ENCODE measurements around the gene TP53RK.

TP53RK gene

DNA sequence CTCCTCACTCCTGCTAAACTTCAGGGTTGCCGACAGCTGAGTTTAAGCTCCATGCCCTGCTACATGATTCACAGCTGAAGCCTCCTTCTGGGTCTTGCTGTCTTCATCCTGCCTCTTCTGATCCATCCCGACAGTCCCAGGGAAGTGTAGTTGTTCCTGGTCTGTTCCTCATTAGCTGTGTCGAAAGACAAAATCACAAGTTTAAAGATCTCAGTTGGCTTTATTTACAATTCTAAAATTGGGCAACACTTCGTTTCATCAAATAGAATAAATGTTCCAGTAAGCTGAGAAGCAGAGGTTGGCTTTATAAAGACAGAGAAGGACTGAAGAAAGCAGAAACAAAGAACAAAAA is 16.1 kb upstream of the TP53RK start:
- no peak for DNase-seq

DNA sequence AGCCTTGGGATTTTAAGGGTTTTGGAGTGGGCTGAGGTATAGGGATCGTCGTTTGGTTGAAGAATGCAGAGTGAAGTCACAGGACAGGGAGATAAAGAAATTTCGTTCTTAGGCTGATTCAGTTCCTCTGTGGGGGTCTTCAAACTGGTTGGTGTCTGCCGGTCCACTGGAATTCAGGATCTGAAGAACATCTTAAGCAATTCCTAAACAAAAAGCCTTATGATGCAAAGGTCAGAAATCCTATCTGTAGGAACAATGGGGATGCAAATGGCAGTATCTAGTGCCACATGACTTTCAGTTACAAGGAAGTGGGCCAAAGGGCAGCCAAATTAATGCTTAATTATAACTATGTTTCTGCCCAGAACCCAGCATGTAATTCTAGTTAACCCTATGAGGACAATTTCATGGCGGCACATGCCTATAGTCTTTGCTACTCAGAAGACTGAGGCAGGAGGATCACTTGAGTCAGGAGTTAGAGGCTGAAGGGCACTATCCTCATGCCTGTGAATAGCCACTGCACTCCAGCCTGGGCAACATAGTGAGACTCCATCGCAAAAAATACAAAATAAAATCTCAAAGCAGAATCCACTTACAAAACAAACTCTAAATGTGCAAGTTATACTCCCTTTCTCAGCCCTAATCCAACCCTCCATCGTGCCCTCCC is 15.6 kb upstream of the TP53RK start:
- DNase-seq, result no peak

DNA sequence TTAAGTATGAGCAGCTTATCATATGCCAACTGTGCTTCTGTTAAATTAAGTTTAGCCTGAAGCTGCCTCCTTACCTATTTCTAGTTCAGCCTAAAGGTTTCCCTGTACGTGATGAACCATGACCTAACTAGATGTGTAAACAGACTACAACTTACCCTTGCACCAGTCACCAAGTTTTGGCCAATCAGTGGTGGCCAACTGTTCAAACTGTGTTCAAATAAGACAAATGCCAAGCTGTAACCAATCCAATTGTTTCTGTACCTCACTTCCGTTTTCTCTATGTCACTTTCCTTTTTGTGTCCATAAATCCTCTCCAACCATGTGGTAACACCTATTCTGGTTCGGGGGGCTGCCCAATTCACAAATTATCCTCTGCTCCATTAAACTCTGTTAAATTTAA is 14.2 kb upstream of the TP53RK start:
- DNase-seq, result no peak

DNA sequence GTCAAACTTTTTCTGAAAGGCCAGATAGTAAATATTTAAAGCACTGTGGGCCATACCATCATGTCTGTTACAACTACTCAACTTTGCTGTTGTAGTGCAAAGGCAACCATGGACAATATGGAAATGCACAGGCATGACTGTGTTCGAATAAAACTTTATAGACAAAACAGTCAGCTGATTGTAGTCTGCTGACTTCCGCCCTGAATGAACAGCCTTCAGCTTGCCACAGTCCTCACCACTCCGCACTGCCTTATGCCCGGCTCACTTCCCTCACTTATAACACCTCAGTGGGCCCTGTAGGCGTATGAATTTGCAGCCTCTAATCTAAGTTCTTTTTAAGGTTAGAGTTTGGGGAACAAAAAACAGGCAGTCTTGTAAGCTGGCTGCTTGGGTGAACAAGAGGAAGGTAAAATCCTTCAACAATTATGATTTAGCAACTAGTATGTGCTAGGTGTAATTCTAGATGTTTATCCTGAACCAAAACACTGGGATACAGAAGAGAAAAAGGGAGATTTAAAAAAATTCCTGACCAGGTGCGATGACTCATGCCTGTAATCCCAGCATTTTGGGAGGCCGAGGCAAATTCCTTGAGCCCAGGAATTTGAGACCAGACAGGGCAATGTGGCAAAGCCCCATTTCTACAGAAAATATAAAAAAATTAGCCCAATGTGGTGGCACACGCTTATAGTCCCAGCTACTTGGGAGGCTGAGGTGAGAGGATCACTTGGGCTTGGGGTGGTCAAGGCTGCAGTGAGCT is 13.4 kb upstream of the TP53RK start:
- no peak for DNase-seq

DNA sequence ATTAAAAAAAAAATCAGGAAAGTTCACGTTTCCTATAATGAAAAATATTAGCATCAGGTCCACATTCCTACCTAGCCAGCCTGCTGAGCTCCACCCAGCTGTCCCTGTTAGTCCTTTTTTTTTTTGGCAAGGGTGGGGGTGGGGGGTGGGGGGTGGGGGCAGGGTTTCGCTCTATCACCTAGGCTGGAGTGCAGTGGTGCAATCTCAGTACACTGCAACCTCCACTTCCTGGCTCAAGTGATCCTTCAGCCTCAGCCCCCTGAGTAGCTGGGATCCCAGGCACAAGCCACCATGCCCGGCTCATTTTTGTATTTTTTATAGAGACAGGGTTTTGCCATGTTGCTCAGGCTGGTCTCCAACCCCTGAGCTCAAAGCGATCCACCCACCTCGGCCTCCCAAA is 12.7 kb upstream of the TP53RK start:
- DNase-seq, result no peak

DNA sequence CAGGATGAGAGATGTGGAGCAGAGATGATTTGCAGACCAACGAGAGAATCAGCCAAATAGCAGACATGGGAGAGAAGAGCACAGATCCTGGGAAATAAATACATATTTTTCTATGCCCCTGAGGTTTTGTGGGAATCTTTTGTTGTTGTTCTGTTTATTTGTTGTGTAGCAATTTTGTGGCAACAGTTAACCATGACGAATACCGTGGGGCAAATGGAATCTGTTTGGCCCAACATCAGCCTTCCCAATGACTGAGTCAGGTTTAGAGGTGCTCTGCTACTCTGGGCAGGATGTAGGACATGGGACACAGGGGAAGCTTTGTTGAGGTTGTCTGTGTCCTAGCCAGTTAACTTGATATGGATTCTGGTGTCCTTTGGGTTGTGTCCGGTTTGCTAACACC is 12.3 kb upstream of the TP53RK start:
- no peak for DNase-seq

DNA sequence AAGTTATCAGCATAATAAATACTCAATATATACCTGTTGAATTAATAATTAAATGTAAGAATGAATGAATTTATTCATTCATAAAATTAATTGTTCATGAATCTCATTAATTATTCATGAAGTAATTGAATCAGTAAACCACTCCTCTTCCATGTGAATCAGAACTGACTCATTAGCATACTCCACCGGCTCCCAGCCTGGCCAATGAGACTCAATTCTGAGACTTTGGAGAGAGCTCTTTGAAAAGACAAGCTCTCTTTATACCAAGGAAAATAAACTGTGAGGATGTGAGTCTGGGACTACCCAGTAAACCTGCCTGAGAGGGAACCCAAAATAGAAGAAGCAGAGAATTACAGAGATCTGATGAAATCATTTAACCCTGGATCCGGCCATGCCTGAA is 11.8 kb upstream of the TP53RK start:
- no peak for DNase-seq

DNA sequence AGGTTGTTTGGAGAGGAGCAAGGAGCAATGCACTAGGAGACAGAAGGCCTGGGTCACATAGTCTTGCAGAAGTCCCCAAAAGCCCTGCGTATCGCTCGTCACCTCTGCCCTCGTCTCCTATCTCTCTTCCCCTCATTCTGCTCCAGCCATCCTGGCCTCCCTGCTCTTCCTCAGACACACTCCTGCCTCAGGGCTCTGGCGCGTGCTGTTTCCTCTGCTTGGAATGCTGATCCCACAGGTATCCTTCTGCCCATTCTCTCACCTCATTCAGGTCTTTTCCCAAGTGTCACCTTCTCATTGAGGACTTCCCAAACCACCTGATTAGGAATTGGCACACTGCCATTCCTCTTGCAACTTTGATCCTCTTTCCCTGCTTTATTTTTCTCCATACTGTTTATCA is 11.2 kb upstream of the TP53RK start:
- no peak for DNase-seq

DNA sequence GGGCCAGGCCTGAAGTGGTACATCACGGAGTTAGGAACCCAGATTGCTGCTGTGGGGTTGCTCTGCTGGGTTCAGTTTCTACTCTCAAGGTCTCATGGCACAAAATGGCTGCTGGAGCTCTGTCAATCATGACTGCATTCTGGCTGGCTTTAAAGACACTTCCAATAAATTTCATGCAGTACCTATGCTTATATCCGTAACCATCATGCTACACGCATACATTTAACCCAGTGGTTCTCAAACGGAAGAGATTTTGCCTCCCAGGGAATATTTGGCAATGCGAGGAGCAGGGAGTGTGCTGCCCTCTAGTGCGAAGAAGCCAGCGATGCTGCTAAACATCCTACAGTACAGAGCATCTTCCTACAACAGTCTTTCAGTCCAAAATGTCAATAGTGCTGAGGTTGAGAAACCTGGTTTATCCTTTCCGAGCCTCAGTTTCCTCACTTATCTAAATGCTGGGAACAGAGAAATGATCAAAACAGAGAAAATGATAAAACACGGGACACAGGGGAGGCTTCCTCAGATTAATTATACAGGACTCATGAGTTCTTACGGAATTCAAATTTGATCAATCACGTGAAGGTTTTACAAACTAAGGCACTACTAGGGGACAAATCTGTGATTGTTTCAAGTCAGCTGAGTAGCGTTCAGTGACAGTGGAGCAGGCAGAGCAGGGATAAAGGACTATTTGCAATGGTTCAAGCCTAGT is 10.6 kb upstream of the TP53RK start:
- DNase-seq, result no peak

DNA sequence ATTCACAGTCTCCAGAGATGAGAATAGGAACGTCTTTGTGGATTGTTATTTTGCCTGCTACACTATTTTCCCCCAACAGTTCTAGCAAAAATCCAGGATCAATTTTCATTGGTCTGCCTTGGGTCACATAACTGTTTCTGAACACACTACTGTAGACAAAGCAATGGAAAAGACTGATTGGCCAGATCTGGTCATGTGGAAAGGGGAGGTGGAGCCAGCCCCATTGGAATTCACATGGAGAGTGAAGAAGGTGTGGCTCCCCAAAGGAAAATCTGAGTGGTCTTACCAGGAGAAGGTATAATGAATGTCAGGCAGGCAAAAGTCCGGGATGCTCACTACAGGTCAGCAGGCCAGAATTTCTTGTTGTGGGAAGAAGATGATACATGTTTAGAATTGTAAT is 9.5 kb upstream of the TP53RK start:
- DNase-seq, result no peak

DNA sequence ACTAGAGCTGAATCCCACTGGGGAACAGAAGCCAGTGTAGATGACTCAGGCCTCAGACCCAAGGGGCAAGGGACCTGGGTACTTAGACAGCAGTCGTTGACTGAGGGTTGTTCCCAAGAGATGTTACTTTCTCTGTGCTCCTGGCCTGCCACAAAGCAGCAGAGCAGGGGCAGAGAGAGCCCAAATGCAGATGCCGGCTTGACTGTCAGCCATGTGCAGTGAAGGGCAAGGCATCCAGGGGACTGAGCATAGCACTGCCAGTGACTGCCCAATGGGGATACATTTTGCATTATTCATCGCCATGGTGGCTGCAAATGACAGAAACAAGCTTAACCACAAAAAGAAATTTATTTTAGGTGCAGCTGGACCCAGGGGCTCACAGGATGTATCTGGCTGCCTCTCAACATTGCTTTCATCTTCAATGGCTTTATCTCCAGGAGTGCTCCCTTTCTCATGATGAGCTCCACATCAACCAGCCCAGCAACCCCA is 7.6 kb upstream of the TP53RK start:
- DNase-seq, result no peak

DNA sequence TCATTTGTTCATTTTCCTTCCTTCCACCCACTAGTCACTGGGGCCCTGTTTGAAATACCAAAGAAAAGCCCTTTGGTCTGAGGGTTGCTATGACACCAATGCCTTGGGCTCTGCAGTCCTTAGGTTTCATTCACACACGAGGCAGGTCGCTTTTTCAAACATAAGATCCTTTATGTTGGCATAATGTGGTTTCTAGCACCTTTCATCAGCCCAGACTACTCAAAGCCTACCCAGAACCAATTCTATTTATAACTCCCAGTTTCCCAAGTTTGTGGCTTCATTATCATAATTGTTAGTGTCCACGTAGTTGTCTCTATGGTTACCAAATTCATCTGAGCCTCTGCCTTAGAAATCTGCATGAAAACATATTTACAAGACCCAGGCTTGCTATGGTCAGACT is 6.6 kb upstream of the TP53RK start:
- DNase-seq, result no peak

DNA sequence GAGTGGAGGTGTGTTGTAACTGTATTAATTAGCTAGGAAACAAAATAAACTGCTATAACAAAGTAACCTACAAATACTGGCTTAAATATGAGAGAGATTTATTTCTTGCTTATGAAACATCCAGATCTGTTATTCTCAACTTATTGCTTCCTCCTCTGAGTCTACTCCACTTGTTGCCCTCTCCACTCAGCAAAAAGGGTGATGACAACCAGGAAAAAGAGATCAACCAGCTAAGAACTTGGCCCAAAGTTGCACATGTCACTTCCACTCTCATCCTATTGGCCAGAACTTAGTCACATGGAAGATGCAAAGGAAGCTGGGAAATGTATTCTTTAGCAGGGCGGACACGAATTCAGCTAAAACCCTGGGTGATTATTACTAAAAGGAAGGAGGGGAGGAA is 5.2 kb upstream of the TP53RK start:
- DNase-seq, result peak; percentile 26

DNA sequence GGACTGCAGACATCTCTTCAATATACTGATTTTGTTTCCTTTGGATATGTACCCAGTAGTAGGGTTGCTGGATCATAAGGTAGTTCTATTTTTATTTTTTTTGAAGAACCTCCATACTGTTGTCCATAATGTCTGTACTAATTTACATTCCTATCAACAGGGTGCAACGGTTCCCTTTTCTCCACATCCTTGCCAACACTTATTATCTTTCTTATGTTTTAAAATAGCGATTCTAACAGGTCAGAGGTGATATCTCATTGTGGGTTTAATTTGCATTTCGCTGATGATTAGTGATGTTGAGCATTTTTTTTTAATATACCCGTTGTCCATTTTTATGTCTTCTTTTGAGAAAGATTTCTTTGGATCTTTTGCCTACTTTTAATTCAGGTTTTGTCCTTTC is 2.0 kb upstream of the TP53RK start:
- DNase-seq, result no peak

DNA sequence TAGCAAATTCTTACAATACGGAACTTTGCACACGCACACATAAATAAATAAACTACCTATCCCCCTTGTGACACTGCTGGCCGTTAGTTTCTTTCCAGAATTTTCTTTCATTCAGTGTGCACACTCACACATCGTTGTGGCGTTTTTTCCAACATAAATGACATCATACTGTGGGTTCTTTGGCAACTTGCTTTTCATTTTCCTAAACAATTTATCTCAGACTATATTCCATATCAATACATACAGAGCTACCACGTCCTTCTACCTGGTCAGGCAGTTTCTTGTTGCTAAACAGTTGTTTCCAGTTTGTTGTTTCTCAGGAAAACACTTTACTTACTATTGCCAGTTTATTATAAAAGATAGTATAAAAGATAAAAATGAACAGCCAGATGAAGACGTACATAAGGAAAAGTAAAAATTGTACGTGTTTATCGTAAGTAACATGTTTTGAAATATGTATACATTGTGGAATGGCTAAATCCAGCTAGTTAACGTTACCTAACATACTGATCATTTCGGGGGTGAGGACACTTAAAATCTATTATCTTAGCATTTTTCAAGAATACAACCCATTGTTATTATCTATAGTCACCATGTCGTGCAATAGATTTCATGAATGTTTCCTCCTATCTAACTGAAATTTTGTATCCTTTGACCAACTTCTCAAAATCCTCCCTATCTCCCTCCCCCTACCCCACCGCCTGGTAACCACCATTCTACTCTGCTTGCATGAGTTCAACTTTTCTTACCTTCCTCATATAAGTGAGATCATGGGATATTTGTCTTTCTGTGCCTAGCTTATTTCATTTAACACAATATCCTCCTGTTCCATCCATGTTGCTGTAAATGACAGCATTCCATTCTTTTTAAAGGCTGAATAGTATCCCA is 1.2 kb upstream of the TP53RK start:
- no peak for DNase-seq

DNA sequence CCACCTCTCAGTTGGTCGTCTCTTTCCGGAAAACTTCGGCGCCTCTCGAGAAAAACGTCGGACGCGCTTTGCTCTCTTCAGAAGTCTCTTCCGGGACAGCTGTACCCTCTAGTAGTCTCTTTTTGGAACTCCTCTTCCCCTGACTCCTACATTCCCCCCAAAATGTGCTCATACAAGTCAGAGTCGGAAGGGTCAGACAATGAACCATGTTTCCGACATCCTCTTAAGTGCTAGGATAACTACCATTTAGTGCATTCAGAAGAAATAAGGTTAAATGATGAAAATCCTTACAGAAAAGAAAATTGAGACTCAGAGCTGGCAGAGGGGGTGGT is 476 bp upstream of the TP53RK start:
- DNase-seq, result no peak

DNA sequence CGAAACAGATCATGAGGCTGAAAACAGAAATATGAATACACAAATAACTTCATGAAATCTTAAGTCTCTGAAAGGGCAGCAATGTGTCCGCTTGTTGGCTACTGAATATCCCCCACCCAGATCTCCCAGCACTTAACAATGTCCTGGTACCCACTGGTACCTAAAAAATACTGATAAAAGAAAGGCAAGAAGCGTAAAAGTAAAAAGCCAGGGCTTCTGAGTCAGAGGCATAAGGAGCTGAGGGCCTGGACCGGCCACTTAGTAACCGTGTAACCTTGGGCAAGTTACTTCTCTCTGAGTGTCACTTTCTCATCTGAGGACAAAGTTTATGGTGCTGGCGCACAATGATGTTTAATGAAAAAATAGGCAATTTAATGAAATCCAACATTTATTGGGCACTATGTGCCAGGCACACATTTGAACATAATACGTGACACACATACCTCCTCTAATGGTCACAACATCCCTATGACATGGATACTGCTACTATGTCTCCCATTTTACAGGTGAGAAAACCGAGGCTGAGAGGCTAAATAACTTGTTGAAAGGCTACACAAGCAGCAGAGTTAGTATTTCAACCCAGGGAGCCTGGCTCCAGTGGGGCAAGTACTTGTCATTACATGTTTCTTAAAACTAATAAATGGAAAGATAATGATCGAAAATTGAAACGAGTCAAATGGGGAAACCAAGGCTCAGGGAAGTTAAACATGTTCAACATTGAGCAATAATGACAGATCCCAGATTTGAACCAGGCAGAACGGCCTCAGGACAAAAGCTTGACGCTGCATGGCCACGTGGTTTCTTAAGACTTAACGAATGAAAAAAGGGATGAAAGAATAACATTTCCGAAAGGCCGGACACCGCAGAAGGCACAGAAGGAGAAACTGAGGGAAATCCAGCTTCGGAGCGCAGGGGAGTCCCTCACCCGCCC is 828 bp downstream of the TP53RK start:
- peak; percentile 57 for DNase-seq

DNA sequence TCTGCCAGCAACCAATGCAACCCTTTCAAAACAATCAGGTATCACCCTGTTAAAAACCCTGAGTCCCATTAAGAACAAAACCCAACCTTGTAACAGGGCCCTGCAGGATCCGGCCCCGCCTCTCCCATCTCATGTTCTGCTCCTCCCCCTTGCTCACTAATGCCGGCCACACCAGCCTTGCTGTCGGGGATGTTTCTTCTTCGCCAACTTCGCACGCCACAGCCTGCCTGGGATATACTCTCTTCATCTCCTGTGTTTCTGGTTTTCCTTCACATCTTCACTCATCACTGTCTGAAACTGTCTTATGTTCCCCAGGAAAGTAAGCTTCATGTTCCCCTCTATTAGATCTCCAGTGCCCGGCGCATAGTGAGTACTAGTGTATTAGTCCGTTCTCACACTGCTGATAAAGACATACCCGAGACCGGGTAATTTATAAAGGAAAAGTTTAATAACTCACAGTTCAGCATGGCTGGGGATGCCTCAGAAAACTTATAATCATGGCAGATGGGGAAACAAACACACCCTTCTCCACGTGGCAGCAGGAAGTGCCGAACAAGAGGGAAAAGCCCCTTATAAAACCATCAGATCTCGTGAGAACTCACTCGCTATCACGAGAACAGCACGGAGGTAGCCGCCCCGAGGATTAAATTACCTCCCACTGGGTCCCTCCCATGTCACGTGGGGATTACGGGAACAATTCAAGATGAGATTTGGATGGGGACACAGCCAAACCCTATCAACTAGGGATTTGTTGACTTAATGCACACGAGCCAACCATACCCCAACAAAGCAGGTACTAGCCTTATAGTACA is 5.1 kb downstream of the TP53RK start:
- no peak for DNase-seq

DNA sequence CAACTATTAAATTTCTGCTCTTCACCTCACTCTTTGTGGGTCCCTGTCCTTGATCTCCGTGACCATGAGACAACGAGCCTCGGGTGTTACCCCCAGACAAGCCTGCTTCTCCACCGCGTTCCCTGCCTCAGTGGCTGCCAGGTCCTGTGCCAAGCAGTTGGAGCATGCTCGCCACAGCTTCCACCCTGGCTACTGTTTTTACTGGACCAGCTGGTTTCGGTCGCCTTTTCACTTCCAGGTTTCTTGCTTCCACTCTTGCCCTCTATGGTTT is 5.6 kb downstream of the TP53RK start:
- DNase-seq, result no peak

DNA sequence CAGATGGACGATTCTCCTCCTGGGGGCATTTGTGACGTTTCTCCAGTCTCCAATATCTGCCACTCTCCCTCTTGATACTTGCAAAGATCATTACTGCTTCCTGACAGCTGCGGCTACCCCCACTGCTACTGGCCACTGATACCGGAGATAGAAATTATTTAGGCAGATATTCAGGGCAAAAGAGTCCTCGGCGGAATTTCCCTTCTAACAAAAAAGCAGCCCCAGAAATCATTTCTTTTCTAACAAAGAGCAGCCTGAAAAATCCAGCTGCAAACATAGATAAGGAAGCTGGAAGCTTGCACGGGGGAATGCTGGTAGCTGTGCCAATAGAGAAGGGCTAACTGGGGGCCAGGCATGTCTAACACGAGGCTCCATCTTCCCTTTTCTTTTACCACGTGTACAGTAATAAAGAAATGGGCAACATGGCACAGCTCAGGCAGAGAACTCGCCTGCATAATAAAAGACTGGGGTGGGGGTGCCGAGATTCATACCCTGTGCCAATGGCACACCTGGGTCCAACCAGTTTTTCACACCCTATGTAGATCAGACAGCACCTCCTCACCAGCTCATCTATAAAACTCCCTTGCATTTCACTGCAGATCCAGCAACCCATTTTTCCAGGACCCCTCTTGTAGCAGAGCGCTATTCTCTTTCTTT is 6.1 kb downstream of the TP53RK start:
- DNase-seq, result no peak
